ENCODE measurements around the gene PRR15L. TPM values are rescaled to one million over a fixed set of nuclear protein-coding genes. Genes with fewer than 3 reads are reported as not detected.

The PRR15L gene
- polyA plus RNA-seq, 3 donors: not detected

- peaks cover 2 to 6% (median 3%) of the 10 kb centered on the region in 3 donors for H3K27me3 Mint-ChIP-seq (ENCODE audit: low read depth in 3 of 3)
- no peak for TF ChIP-seq CTCF (IDR thresholded peaks at IDR 0.05)
These were observed 40.4 kb upstream of the PRR15L start for GRCh38 chr17:47998044-47998443.

GRCh38 chr17:47997586-47997985 lies 39.9 kb upstream of the PRR15L start:
- no peaks in the 10 kb centered on the region for H3K9me3 ChIP-seq (replicated peaks in 1 of 2; ENCODE audit: control insufficient read depth in 1 of 2, insufficient read depth in 1 of 2, low read length in 2 of 2)
- DNase-seq: peak in 2 of 3 donors; percentile 21 to 23
- intact Hi-C loops (cut with micrococcal nuclease): no loop called here
- no peaks in the 10 kb centered on the region for H3K36me3 ChIP-seq (replicated peaks in 1 of 2; ENCODE audit: control insufficient read depth in 1 of 2, insufficient read depth in 2 of 2, low read length in 2 of 2)
- no CpG with 5 or more reads among the region's 7 CpGs for WGBS (ENCODE audit: insufficient coverage)
- Mint-ChIP-seq H3K27ac (peak overlapping the region; percentile 54 to 87 (median 78)), H3K27me3 (ENCODE audit: low read depth in 3 of 3) (peaks cover 2 to 6% (median 3%) of the 10 kb centered on the region in 3 donors), H3K4me3 (no peak overlapping the region), H3K9me3 (no peaks in the 10 kb centered on the region), H3K36me3 (peaks cover 0 to 1% of the 10 kb centered on the region in 2 donors), H3K4me1 (peaks cover 34% of the 10 kb centered on the region)
- TF ChIP-seq CTCF (IDR thresholded peaks at IDR 0.05): no peak
- no peak overlapping the region for H3K4me3 ChIP-seq (replicated peaks in 1 of 3; ENCODE audit: low read depth in 2 of 3, low read length in 3 of 3)
- peaks cover 37 to 41% of the 10 kb centered on the region in 2 donors for H3K4me1 ChIP-seq (ENCODE audit: control insufficient read depth in 1 of 2, insufficient read depth in 2 of 2, low read length in 2 of 2)
- H3K27ac ChIP-seq (ENCODE audit: low read depth in 1 of 2, low read length in 2 of 2): peak overlapping the region in 1 of 2 donors; percentile 2
- H4K20me1 ChIP-seq (ENCODE audit: insufficient read depth, low read length): no peaks in the 10 kb centered on the region
- H3K79me2 ChIP-seq (ENCODE audit: insufficient read depth, low read length): no peaks in the 10 kb centered on the region
- no peak overlapping the region for H3K4me2 ChIP-seq (replicated peaks; ENCODE audit: extremely low read depth, low read length, poor library complexity, severe bottlenecking)
- H3K27me3 ChIP-seq (ENCODE audit: control insufficient read depth in 2 of 2, insufficient read depth in 2 of 2, low read length in 2 of 2): no peaks in the 10 kb centered on the region
- H2AFZ ChIP-seq (ENCODE audit: insufficient read depth, low read depth, low read length, poor library complexity, severe bottlenecking): no peak overlapping the region
- no peak overlapping the region for H3K9ac ChIP-seq (ENCODE audit: insufficient read depth, low read length, poor library complexity, severe bottlenecking)

More at GRCh38 chr17:47998044-47998443, 40.4 kb upstream of the PRR15L start:
- peaks cover 0 to 1% of the 10 kb centered on the region in 2 donors for H3K36me3 Mint-ChIP-seq
- WGBS (ENCODE audit: insufficient coverage): no CpG with 5 or more reads among the region's 7 CpGs
- no peaks in the 10 kb centered on the region for H3K9me3 ChIP-seq (replicated peaks in 1 of 2; ENCODE audit: control insufficient read depth in 1 of 2, insufficient read depth in 1 of 2, low read length in 2 of 2)
- no peak overlapping the region for H3K4me3 ChIP-seq (replicated peaks in 1 of 3; ENCODE audit: low read depth in 2 of 3, low read length in 3 of 3)
- H3K4me3 Mint-ChIP-seq: no peak overlapping the region
- no peaks in the 10 kb centered on the region for H3K27me3 ChIP-seq (ENCODE audit: control insufficient read depth in 2 of 2, insufficient read depth in 2 of 2, low read length in 2 of 2)
- no peaks in the 10 kb centered on the region for H3K9me3 Mint-ChIP-seq
- no peak overlapping the region for H2AFZ ChIP-seq (ENCODE audit: insufficient read depth, low read depth, low read length, poor library complexity, severe bottlenecking)
- H3K9ac ChIP-seq (ENCODE audit: insufficient read depth, low read length, poor library complexity, severe bottlenecking): no peak overlapping the region
- peaks cover 42 to 45% of the 10 kb centered on the region in 2 donors for H3K4me1 ChIP-seq (ENCODE audit: control insufficient read depth in 1 of 2, insufficient read depth in 2 of 2, low read length in 2 of 2)
- H3K4me1 Mint-ChIP-seq: peaks cover 38% of the 10 kb centered on the region
- H3K79me2 ChIP-seq (ENCODE audit: insufficient read depth, low read length): no peaks in the 10 kb centered on the region
- H4K20me1 ChIP-seq (ENCODE audit: insufficient read depth, low read length): no peaks in the 10 kb centered on the region
- no peaks in the 10 kb centered on the region for H3K36me3 ChIP-seq (replicated peaks in 1 of 2; ENCODE audit: control insufficient read depth in 1 of 2, insufficient read depth in 2 of 2, low read length in 2 of 2)
- intact Hi-C loops (cut with micrococcal nuclease): no loop called here
- DNase-seq: no peak
- no peak overlapping the region for H3K27ac ChIP-seq (ENCODE audit: low read depth in 1 of 2, low read length in 2 of 2)
- no peak overlapping the region for H3K4me2 ChIP-seq (replicated peaks; ENCODE audit: extremely low read depth, low read length, poor library complexity, severe bottlenecking)
- peak overlapping the region in 6 of 7 donors; percentile 5 to 81 (median 62) for H3K27ac Mint-ChIP-seq
